ENCODE results near the gene CHRNA4. TPM values are rescaled to one million over a fixed set of nuclear protein-coding genes. Genes with fewer than 3 reads are reported as not detected.

CHRNA4 gene
- total and polyA plus RNA-seq, 2 of the 4 experiments (the other 2 are of a cell fraction), result not detected

- Histone ChIP-seq H3K27me3 (ENCODE audit: control insufficient read depth, insufficient read depth, low read length) (peaks cover 27% of the 10 kb centered on the region), H2BK120ac (ENCODE audit: low read depth, low read length) (no peak overlapping the region), H4K5ac (ENCODE audit: low read depth, low read length) (no peak overlapping the region), H3K4me2 (ENCODE audit: low read depth, low read length) (no peak overlapping the region), H2BK20ac (ENCODE audit: low read depth, low read length) (no peak overlapping the region), H3K27ac (ENCODE audit: insufficient read depth, low read length) (no peak overlapping the region), H3K36me3 (ENCODE audit: control insufficient read depth, insufficient read depth, low read length) (no peaks in the 10 kb centered on the region), H2AFZ (replicated peaks; ENCODE audit: low read length, poor library complexity) (no peak overlapping the region), H3K4ac (ENCODE audit: low read depth, low read length) (no peak overlapping the region), H3K56ac (ENCODE audit: extremely low read depth, insufficient read depth, low read length) (no peak overlapping the region), H3K9me3 (ENCODE audit: control insufficient read depth, insufficient read depth, low read length) (peaks cover 6% of the 10 kb centered on the region), H3K14ac (replicated peaks; ENCODE audit: low read depth, low read length) (no peak overlapping the region), H3K79me1 (ENCODE audit: low read depth in 1 of 2, low read length in 2 of 2) (no peaks in the 10 kb centered on the region), H4K20me1 (ENCODE audit: insufficient read depth, low read length) (no peaks in the 10 kb centered on the region), H3K18ac (ENCODE audit: low read depth, low read length) (no peak overlapping the region), H3K9ac (ENCODE audit: low read depth, low read length) (no peak overlapping the region), H2BK15ac (ENCODE audit: low read depth, low read length) (no peak overlapping the region), H3K4me3 (ENCODE audit: insufficient read depth, low read depth, low read length) (no peak overlapping the region), H2BK5ac (ENCODE audit: low read depth, low read length, poor library complexity, severe bottlenecking) (no peak overlapping the region), H3K23ac (ENCODE audit: low read depth, low read length) (no peak overlapping the region), H4K8ac (ENCODE audit: low read depth in 2 of 2, low read length in 2 of 2) (no peak overlapping the region), H2AK5ac (ENCODE audit: low read depth, low read length) (no peak overlapping the region), H3K4me1 (ENCODE audit: control insufficient read depth, insufficient read depth, low read length) (no peaks in the 10 kb centered on the region), H2AK9ac (replicated peaks; ENCODE audit: low read depth, low read length, poor library complexity) (peak overlapping the region; percentile 42), H4K91ac (ENCODE audit: insufficient read depth, low read depth, low read length) (no peak overlapping the region), H3K9me1 (ENCODE audit: insufficient read depth, low read length) (no peaks in the 10 kb centered on the region)
- ChIA-PET CTCF (no interaction called here), POLR2A (ENCODE audit: unreplicated experiment) (no interaction called here)
- TF ChIP-seq RFX5 (IDR thresholded peaks at IDR 0.05; ENCODE audit: low read depth, low read length), result no peak
- no peak for TF ChIP-seq NFE2L2 (IDR thresholded peaks at IDR 0.05; ENCODE audit: low read depth, low read length)
- no peak for TF ChIP-seq BHLHE40 (IDR thresholded peaks at IDR 0.05; ENCODE audit: low read depth, low read length)
- no peak for TF ChIP-seq MAZ (IDR thresholded peaks at IDR 0.05; ENCODE audit: borderline replicate concordance, low read depth, low read length)
- no peak for TF ChIP-seq CHD1 (IDR thresholded peaks at IDR 0.05; ENCODE audit: low read depth, low read length)
- no peak for TF ChIP-seq CTCF (conservative IDR thresholded peaks at IDR 0.05; ENCODE audit: low read depth, low read length)
- WGBS, 2 experiments (ENCODE audit: extremely low coverage in 2 of 2, insufficient read length in 1 of 2), result no CpG with 5 or more reads among the region's 8 CpGs
- BruUV-seq (replicated peaks), result no TSS peak
- ATAC-seq (ENCODE audit: low read depth) (no peak), DNase-seq (no peak)
- in situ Hi-C loops (cut with MboI; ENCODE audit: low sequenced_read_pairs) (no loop called here), dilution Hi-C loops (cut with HindIII; ENCODE audit: low sequenced_read_pairs, unreplicated experiment) (no loop called here), intact Hi-C loops (cut with micrococcal nuclease) (no loop called here)
These were observed 33.9 kb downstream of the CHRNA4 start for GRCh38 chr20:63327231-63327745.
